Measurements from ENCODE around the gene MAZ. TPM values are rescaled to one million over a fixed set of nuclear protein-coding genes. Genes with fewer than 3 reads are reported as not detected.
A peak's percentile ranks its signal among the peaks of the same experiment; 100 is the strongest.
"Not testable (repeated sequence)": the region's sequence is repeated elsewhere in the genome, so short reads cannot be mapped to it uniquely, and the experiment has no call there.

Gene MAZ
- total RNA-seq, result 100 to 1,000 TPM in 3 of 4 donors, 10 to 100 TPM in 1; 98.4 to 180 (median 125) TPM

- H3K9me3 ChIP-seq, result no peaks in the 10 kb centered on the region
- H3K36me3 ChIP-seq, result peaks cover 14% of the 10 kb centered on the region
- peaks cover 54% of the 10 kb centered on the region for H3K4me1 ChIP-seq
- no peak for TF ChIP-seq POLR2AphosphoS5 (IDR thresholded peaks at IDR 0.05)
- no peak for TF ChIP-seq EP300 (IDR thresholded peaks at IDR 0.05)
- no peak for TF ChIP-seq CTCF (IDR thresholded peaks at IDR 0.05)
- TF ChIP-seq POLR2A (IDR thresholded peaks at IDR 0.05), result no peak
- no peaks in the 10 kb centered on the region for H3K27me3 ChIP-seq
- WGBS, result no CpG with 5 or more reads among the region's 67 CpGs
- peak within 1 kb of the TSS; percentile 89 for H3K4me3 ChIP-seq
- no peak for DNase-seq (ENCODE audit: low spot score in 2 of 2)
- peak within 1 kb of the TSS; percentile 97 for H3K27ac ChIP-seq
These were observed at the start of gene MAZ for GRCh38 chr16:29806099-29806579. MAZ (plus strand) TSS chr16:29806529; CDS start chr16:29806702, 173 bp downstream.

DNA sequence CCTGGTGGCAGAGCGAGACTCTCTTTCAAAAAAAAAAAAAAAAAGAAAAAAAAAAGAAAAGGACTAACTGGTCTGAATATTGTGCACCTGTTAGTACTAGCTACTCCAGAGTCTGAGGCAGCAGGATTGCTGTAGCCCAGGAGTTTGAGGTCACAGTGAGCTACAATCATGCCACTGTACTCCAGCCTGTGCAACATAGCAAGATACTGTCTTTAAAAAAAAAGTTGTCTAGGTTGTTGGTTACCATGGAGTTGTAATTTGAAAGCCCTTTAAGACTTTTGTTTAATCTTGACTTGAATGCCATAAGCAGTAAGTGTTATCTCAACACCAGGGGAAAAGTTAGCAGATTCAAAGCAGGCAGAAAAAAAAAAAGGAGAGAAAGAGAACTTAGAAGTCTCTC lies 49.7 kb upstream of the MAZ start:
- H3K9me3 ChIP-seq, result no peaks in the 10 kb centered on the region
- no peaks in the 10 kb centered on the region for H3K36me3 ChIP-seq
- 71% methylated on average over 1 of the region's 1 CpG for WGBS
- no peaks in the 10 kb centered on the region for H3K27me3 ChIP-seq
- no peak for DNase-seq (ENCODE audit: low spot score in 2 of 2)
- H3K27ac ChIP-seq, result no peak overlapping the region
- no peak overlapping the region for H3K4me3 ChIP-seq
- TF ChIP-seq POLR2A (IDR thresholded peaks at IDR 0.05) (no peak), EP300 (IDR thresholded peaks at IDR 0.05) (no peak), CTCF (IDR thresholded peaks at IDR 0.05) (no peak)
- no peaks in the 10 kb centered on the region for H3K4me1 ChIP-seq

- not testable (repeated sequence) for H3K4me1 ChIP-seq; H3K36me3 ChIP-seq; H3K27me3 ChIP-seq; H3K9me3 ChIP-seq; H3K27ac ChIP-seq; H3K4me3 ChIP-seq; DNase-seq (ENCODE audit: low spot score in 2 of 2)
- WGBS, result 79% methylated on average over 8 of the region's 8 CpGs
These were observed 49.2 kb upstream of the MAZ start for GRCh38 chr16:29757086-29757485.

DNA sequence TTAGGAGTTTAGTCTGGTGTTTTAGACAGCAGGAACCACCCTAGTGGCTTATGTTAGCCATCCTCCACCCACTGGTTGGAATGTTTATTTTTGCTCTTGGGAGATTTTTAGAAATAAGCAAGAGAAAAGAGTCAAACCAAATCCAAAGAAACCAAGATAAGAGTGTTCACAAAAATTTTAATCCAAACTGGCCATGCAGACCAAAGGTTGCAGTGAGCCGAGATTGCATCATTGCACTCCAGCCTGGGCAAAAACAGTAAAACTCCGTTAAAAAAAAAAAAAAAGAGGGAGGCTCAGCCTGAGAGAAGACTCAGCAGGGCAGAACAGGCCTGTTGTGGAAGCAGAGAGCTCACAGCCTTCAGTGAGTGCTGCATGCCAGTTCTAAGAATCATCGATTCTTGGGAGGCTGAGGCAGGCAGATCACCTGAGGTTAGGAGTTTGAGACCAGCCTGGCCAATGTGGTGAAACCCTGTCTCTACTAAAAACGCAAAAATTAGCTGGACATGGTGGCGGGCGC lies 48.3 kb upstream of the MAZ start:
- H3K27me3 ChIP-seq, result no peaks in the 10 kb centered on the region
- no peak for DNase-seq (ENCODE audit: low spot score in 2 of 2)
- H3K4me1 ChIP-seq, result no peaks in the 10 kb centered on the region
- H3K36me3 ChIP-seq, result no peaks in the 10 kb centered on the region
- H3K9me3 ChIP-seq, result no peaks in the 10 kb centered on the region
- TF ChIP-seq POLR2A (IDR thresholded peaks at IDR 0.05) (no peak), CTCF (IDR thresholded peaks at IDR 0.05) (no peak), EP300 (IDR thresholded peaks at IDR 0.05) (no peak), POLR2AphosphoS5 (IDR thresholded peaks at IDR 0.05) (no peak)
- H3K4me3 ChIP-seq, result no peak overlapping the region
- WGBS, result 73% methylated on average over 6 of the region's 6 CpGs
- no peak overlapping the region for H3K27ac ChIP-seq

- TF ChIP-seq CTCF (IDR thresholded peaks at IDR 0.05) (no peak), POLR2A (IDR thresholded peaks at IDR 0.05) (no peak), POLR2AphosphoS5 (IDR thresholded peaks at IDR 0.05) (no peak), EP300 (IDR thresholded peaks at IDR 0.05) (no peak)
- Histone ChIP-seq H3K27ac (no peak overlapping the region), H3K27me3 (no peaks in the 10 kb centered on the region), H3K36me3 (no peaks in the 10 kb centered on the region), H3K4me1 (no peaks in the 10 kb centered on the region), H3K4me3 (no peak overlapping the region), H3K9me3 (no peaks in the 10 kb centered on the region)
- no peak for DNase-seq (ENCODE audit: low spot score in 2 of 2)
- 69% methylated on average over 9 of the region's 9 CpGs for WGBS
These were observed 45.6 kb upstream of the MAZ start for GRCh38 chr16:29760567-29761279.

DNA sequence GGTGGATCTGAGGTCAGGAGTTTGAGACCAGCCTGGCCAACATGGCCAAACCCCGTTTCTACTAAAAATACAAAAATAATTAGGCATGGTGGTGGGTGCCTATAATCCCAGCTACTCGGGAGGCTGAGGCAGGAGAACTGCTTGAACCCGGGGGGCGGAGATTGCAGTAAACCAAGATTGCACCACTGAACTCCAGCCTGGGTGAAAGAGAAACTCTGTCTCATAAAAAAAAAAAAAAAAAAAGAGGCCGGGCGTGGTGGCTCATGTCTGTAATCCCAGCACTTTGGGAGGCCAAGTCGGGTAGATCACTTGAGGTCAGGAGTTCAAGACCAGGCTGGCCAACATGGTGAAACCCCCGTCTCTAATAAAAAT lies 45.1 kb upstream of the MAZ start:
- H3K4me1 ChIP-seq; H3K9me3 ChIP-seq; H3K36me3 ChIP-seq; DNase-seq (ENCODE audit: low spot score in 2 of 2); H3K4me3 ChIP-seq; H3K27me3 ChIP-seq; H3K27ac ChIP-seq: not testable (repeated sequence)
- WGBS, result 77% methylated on average over 8 of the region's 8 CpGs

Measured in suprapubic skin (tissue), 4 donors.